ENCODE results near the gene CAMK1D.
"Not testable (repeated sequence)": the region's sequence is repeated elsewhere in the genome, so short reads cannot be mapped to it uniquely, and the experiment has no call there.

The CAMK1D gene

DNA sequence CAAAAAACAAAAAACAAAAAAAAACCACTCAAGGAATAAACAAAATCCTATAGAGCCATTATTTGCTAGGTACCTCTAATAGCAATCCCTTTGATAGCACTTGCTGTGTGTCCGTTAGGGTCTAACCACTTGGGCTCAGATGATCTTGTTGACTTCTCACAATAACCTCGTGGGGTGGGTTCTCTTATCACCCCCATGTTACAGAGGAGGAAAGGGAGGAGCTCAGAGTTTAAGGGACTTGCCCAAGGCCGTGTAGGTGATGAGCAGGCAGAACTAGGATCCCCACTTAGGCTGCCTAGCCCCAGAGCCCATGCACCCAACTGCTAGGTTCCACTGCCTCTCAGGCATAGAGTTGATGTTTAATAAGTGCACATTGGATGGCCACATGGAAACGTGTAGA is 131.1 kb downstream of the CAMK1D start:
- DNase-seq (ENCODE audit: low read depth): no peak
- no peak overlapping the region for H3K4me3 ChIP-seq (ENCODE audit: low read depth, low read length)

DNA sequence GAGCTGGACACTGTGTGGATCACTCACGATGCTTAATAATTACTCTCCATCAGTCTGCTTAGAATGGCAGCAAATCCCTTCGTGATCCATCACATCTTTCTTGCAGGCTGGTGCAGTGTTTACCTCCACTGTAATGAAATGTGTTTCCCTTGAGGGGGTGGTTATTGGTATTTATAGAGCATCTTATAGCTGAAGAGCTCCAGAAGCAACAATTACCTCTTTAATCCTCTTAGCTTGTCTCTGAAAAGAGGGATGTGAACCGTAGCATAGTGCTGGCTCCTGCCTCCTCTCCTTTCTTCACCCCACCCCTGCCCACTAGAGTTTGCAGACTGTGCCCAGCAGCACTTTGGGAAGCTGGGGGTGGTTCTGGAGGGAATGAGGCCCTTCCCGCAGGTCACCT is 132.6 kb downstream of the CAMK1D start:
- DNase-seq (ENCODE audit: low read depth): no peak

GRCh38 chr10:12482587-12482986 is 133.2 kb downstream of the CAMK1D start:
- DNase-seq (ENCODE audit: low read depth): no peak
- no peak overlapping the region for H3K4me3 ChIP-seq (ENCODE audit: low read depth, low read length)

More for the DNA sequence above, 132.6 kb downstream of the CAMK1D start:
- H3K4me3 ChIP-seq (ENCODE audit: low read depth, low read length): no peak overlapping the region

GRCh38 chr10:12484002-12484918 is 134.9 kb downstream of the CAMK1D start:
- H3K4me3 ChIP-seq (ENCODE audit: low read depth, low read length): no peak overlapping the region
- DNase-seq (ENCODE audit: low read depth): no peak

GRCh38 chr10:12484941-12485805 is 135.8 kb downstream of the CAMK1D start:
- H3K4me3 ChIP-seq (ENCODE audit: low read depth, low read length): no peak overlapping the region
- DNase-seq (ENCODE audit: low read depth): no peak

GRCh38 chr10:12487366-12487765 is 138.0 kb downstream of the CAMK1D start:
- H3K4me3 ChIP-seq (ENCODE audit: low read depth, low read length): no peak overlapping the region
- DNase-seq (ENCODE audit: low read depth): no peak

DNA sequence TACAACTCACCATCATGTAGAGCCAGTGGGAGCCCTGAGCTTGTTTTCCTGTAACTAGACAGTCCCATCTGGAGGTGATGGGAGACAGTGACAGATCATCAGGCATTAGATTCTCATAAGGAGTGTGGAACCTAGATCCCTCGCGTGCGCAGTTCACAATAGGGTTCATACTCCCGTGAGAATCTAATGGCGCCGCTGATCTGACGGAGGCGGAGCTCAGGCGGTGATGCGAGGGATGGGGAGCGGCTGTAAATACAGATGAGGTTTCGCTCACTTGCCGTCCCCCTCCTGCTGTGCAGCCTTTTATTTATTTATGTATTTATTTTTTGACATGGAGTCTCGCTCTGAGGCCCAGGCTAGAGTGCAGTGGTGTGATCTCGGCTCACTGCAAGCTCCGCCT is 139.3 kb downstream of the CAMK1D start:
- H3K4me3 ChIP-seq (ENCODE audit: low read depth, low read length): no peak overlapping the region
- DNase-seq (ENCODE audit: low read depth): no peak

- no peak for DNase-seq (ENCODE audit: low read depth)
- no peak overlapping the region for H3K4me3 ChIP-seq (ENCODE audit: low read depth, low read length)
Observed at GRCh38 chr10:12489357-12489756, 140.0 kb downstream of the CAMK1D start.

- DNase-seq (ENCODE audit: low read depth): no peak
- no peak overlapping the region for H3K4me3 ChIP-seq (ENCODE audit: low read depth, low read length)
Observed at GRCh38 chr10:12489806-12490205, 140.5 kb downstream of the CAMK1D start.

DNA sequence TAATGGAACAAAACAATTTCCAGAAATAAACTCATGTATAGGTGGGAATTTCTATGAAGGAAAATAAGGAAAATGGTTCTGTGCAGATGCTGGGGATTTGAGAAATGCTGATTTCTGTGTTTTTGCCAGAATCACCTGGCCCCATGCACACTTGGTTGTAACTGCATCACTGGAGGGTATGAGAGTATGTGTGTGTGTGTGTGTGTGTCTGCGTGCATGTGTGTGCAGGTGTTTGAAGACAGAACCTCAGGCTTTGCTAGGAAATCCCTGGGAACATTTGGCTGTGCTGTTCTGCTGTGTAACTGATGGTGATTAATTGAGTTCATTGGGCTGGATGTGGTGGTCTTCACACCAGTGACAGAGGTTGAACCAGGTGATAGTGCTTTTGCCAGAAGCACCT is 141.6 kb downstream of the CAMK1D start:
- no peak for DNase-seq (ENCODE audit: low read depth)
- no peak overlapping the region for H3K4me3 ChIP-seq (ENCODE audit: low read depth, low read length)

DNA sequence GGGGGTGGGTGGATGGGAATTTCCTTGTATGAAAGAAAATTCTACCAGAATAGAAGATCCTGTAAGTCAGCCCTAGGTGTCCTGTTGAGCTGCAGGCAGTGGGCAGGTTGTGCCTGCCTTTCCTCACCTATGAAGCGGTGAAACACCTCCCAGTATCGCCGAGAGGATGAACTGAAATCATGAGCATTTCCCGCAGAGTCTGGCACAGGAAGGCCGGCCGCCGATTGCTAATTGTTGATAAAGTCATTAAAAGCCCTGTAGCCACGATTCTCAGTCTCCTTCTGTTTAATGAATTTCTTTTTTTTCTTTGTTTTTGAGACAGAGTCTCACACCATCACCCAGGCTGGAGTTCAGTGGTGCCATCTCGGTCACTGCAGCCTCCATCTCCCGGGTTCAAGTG is 142.1 kb downstream of the CAMK1D start:
- no peak for DNase-seq (ENCODE audit: low read depth)
- H3K4me3 ChIP-seq (ENCODE audit: low read depth, low read length): no peak overlapping the region

- DNase-seq (ENCODE audit: low read depth): no peak
Observed at GRCh38 chr10:12492016-12492415, 142.7 kb downstream of the CAMK1D start.

GRCh38 chr10:12497046-12497445 is 147.7 kb downstream of the CAMK1D start:
- not testable (repeated sequence) for H3K4me3 ChIP-seq (ENCODE audit: low read depth, low read length); DNase-seq (ENCODE audit: low read depth)

More at GRCh38 chr10:12492016-12492415, 142.7 kb downstream of the CAMK1D start:
- no peak overlapping the region for H3K4me3 ChIP-seq (ENCODE audit: low read depth, low read length)

DNA sequence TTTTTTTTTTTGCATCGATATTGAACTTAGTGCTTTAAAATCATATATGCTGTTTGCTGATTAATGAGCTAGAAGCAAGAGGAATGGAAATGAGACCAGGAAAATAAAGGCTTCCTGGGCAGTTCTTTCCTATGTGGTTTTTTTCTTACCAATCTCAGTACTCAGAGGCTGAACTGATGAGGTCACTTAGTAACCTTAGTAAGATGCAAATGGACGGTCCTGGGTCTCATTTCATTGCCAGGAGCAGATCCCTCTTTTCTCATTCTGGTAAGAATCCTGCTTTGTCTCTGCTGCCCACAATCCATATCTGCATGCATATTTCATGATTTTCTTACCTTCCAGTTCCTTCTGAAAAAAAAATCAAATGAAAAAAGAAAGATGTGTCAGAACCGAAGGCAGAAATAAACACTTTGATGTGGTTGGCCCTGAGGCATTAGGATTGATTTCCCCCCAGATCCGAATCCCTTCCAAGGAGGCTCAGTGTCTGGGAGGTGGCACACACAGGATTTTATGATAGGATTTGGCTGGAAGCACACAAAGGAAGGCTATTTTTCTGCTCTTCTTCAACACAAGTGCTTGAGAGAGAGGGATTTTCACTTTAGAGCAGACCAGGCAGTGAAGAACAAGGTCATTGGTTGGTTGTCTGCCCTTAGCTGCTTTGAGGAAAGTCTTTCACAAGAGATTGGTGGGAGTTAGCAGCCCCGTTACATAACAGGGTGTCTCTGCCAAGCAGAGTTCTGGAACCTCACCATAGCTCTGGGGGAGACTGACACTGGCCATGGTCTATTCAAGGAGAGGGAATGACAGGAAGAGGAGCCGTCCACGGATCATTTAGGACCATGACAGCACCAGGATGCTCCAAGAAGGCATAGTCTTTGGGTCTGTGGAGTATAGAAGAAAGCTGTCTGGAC is 150.0 kb downstream of the CAMK1D start:
- H3K4me3 ChIP-seq (ENCODE audit: low read depth, low read length): no peak overlapping the region
- DNase-seq (ENCODE audit: low read depth): no peak

- H3K4me3 ChIP-seq (ENCODE audit: low read depth, low read length): no peak overlapping the region
- DNase-seq (ENCODE audit: low read depth): no peak
Observed at GRCh38 chr10:12500381-12501303, 151.3 kb downstream of the CAMK1D start.

- no peak for DNase-seq (ENCODE audit: low read depth)
- no peak overlapping the region for H3K4me3 ChIP-seq (ENCODE audit: low read depth, low read length)
Observed at GRCh38 chr10:12501324-12501723, 152.0 kb downstream of the CAMK1D start.

GRCh38 chr10:12501841-12502525 is 152.6 kb downstream of the CAMK1D start:
- DNase-seq (ENCODE audit: low read depth): no peak
- no peak overlapping the region for H3K4me3 ChIP-seq (ENCODE audit: low read depth, low read length)

Measured in skeletal muscle cell (primary cell).